ENCODE results near the gene SIGLEC5. TPM values are rescaled to one million over a fixed set of nuclear protein-coding genes. Genes with fewer than 3 reads are reported as not detected.

SIGLEC5 gene
- polyA plus RNA-seq, 1 of the 3 experiments (the other 2 are of a cell fraction): not detected

GRCh38 chr19:51607077-51607476 lies 23.1 kb downstream of the SIGLEC5 start:
- H3K27ac ChIP-seq (ENCODE audit: low read depth in 2 of 2, low read length in 1 of 2): no peak overlapping the region
- ChIA-PET POLR2A (no interaction called here), CTCF (no interaction called here)
- H2AFZ ChIP-seq (ENCODE audit: low read depth): no peak overlapping the region
- no peaks in the 10 kb centered on the region for H3K36me3 ChIP-seq (replicated peaks in 1 of 2; ENCODE audit: control insufficient read depth in 1 of 2, insufficient read depth in 2 of 2, low read length in 1 of 2)
- DNase-seq: no peak
- H3K9ac ChIP-seq: no peak overlapping the region
- H3K9me2 ChIP-seq: no peaks in the 10 kb centered on the region
- no peaks in the 10 kb centered on the region for H3K9me3 ChIP-seq
- H3K4me3 ChIP-seq (ENCODE audit: low read depth in 2 of 2, low read length in 1 of 2): no peak overlapping the region
- no peaks in the 10 kb centered on the region for H3K4me1 ChIP-seq (ENCODE audit: control insufficient read depth in 1 of 2, insufficient read depth in 2 of 2, low read depth in 1 of 2, low read length in 1 of 2)
- H3K79me2 ChIP-seq (ENCODE audit: insufficient read depth): no peaks in the 10 kb centered on the region
- H3K4me2 ChIP-seq: no peak overlapping the region
- H3K27me3 ChIP-seq (ENCODE audit: insufficient read depth): no peaks in the 10 kb centered on the region
- no peaks in the 10 kb centered on the region for H3F3A ChIP-seq (replicated peaks; ENCODE audit: insufficient read depth)
- 34% methylated on average over 6 of the region's 6 CpGs for WGBS (ENCODE audit: low lambda C conversion rate)
- TF ChIP-seq SMC3 (IDR thresholded peaks at IDR 0.05; ENCODE audit: low read depth, low read length): no peak
- TF ChIP-seq, protein P1, sequence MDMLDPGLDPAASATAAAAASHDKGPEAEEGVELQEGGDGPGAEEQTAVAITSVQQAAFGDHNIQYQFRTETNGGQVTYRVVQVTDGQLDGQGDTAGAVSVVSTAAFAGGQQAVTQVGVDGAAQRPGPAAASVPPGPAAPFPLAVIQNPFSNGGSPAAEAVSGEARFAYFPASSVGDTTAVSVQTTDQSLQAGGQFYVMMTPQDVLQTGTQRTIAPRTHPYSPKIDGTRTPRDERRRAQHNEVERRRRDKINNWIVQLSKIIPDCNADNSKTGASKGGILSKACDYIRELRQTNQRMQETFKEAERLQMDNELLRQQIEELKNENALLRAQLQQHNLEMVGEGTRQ (IDR thresholded peaks at IDR 0.05; ENCODE audit: borderline replicate concordance, low read depth, low read length): no peak
- TF ChIP-seq MXI1 (IDR thresholded peaks at IDR 0.05; ENCODE audit: low read depth, low read length): no peak
- TF ChIP-seq, protein P2, sequence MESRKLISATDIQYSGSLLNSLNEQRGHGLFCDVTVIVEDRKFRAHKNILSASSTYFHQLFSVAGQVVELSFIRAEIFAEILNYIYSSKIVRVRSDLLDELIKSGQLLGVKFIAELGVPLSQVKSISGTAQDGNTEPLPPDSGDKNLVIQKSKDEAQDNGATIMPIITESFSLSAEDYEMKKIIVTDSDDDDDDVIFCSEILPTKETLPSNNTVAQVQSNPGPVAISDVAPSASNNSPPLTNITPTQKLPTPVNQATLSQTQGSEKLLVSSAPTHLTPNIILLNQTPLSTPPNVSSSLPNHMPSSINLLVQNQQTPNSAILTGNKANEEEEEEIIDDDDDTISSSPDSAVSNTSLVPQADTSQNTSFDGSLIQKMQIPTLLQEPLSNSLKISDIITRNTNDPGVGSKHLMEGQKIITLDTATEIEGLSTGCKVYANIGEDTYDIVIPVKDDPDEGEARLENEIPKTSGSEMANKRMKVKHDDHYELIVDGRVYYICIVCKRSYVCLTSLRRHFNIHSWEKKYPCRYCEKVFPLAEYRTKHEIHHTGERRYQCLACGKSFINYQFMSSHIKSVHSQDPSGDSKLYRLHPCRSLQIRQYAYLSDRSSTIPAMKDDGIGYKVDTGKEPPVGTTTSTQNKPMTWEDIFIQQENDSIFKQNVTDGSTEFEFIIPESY (IDR thresholded peaks at IDR 0.05; ENCODE audit: borderline replicate concordance, low read depth): no peak
- TF ChIP-seq CHD2 (IDR thresholded peaks at IDR 0.05; ENCODE audit: low read length, partially characterized antibody): no peak
- TF ChIP-seq SIN3A (IDR thresholded peaks at IDR 0.05; ENCODE audit: borderline replicate concordance, low read depth, low read length): no peak
- no peak for TF ChIP-seq TCF12 (IDR thresholded peaks at IDR 0.05)
- no peaks in the 10 kb centered on the region for H4K20me1 ChIP-seq (ENCODE audit: insufficient read depth)

DNA sequence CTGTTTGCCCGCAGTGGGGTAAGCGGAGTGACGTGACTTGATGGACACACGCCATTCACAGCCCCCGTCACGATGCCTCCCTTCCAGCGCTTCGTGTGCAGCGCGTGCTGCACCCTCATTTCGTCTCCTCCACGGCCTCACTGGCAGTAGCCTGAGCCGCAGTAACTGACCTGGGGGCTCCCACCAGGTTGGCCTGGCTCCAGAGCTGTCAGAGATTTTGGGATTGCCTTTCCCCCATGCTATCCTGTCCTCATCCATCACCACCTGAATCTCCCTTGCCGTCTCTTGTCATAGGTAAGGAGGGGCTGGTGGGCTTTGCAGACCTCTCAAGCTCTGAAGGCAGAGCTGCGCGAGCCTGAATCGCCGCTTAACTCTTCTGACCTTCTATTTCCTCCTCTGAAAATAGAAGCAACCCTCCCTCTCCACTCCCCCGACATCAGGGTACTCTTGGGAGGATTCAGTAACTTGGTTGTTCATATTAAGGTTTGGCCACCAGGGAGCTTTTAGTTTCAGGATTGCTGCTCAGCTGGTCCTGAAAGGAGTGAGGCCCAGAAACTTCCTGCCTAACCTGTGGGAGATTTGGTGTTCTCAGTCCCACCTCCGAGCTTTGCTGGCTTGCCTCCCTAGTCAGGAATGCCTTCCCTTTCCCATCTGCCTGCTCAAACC lies 27.9 kb downstream of the SIGLEC5 start:
- CTCF ChIA-PET: no interaction called here
- no peak for TF ChIP-seq FOSL2 (IDR thresholded peaks at IDR 0.05; ENCODE audit: borderline replicate concordance, low read depth)
- no peak for TF ChIP-seq NRF1 (IDR thresholded peaks at IDR 0.05; ENCODE audit: low read depth, low read length)
- TF ChIP-seq, protein P1 (IDR thresholded peaks at IDR 0.05; ENCODE audit: borderline replicate concordance, low read depth, low read length): no peak
- TF ChIP-seq MXI1 (IDR thresholded peaks at IDR 0.05; ENCODE audit: low read depth, low read length): no peak
- TF ChIP-seq SIN3A (IDR thresholded peaks at IDR 0.05; ENCODE audit: borderline replicate concordance, low read depth, low read length): no peak
- no peak for TF ChIP-seq JUND (IDR thresholded peaks at IDR 0.05)
- no peak for TF ChIP-seq ELF1 (IDR thresholded peaks at IDR 0.05)
- TF ChIP-seq, protein P2 (IDR thresholded peaks at IDR 0.05; ENCODE audit: borderline replicate concordance, low read depth): no peak
- no peak for TF ChIP-seq REST (IDR thresholded peaks at IDR 0.05; ENCODE audit: low read depth, low read length)
- TF ChIP-seq GATA2 (CRISPR knock-in tag; IDR thresholded peaks at IDR 0.05): no peak
- no peak for TF ChIP-seq PBX3 (IDR thresholded peaks at IDR 0.05)
- no peak for TF ChIP-seq POLR2AphosphoS5 (IDR thresholded peaks at IDR 0.05; ENCODE audit: low read depth, low read length)

More for the DNA sequence above, 27.9 kb downstream of the SIGLEC5 start:
- Histone ChIP-seq H3K4me3 (ENCODE audit: low read depth in 2 of 2, low read length in 1 of 2) (no peak overlapping the region), H4K20me1 (ENCODE audit: insufficient read depth) (no peaks in the 10 kb centered on the region), H3K4me2 (no peak overlapping the region), H3K9ac (no peak overlapping the region), H3K27ac (ENCODE audit: low read depth in 2 of 2, low read length in 1 of 2) (no peak overlapping the region), H3K27me3 (ENCODE audit: insufficient read depth) (no peaks in the 10 kb centered on the region), H2AFZ (ENCODE audit: low read depth) (no peak overlapping the region), H3K9me2 (no peaks in the 10 kb centered on the region), H3K9me3 (no peaks in the 10 kb centered on the region), H3K36me3 (replicated peaks in 1 of 2; ENCODE audit: control insufficient read depth in 1 of 2, insufficient read depth in 2 of 2, low read length in 1 of 2) (no peaks in the 10 kb centered on the region), H3F3A (replicated peaks; ENCODE audit: insufficient read depth) (no peaks in the 10 kb centered on the region), H3K4me1 (ENCODE audit: control insufficient read depth in 1 of 2, insufficient read depth in 2 of 2, low read depth in 1 of 2, low read length in 1 of 2) (no peaks in the 10 kb centered on the region), H3K79me2 (ENCODE audit: insufficient read depth) (no peaks in the 10 kb centered on the region)
- POLR2A ChIA-PET: no interaction called here
- 84% methylated on average over 14 of the region's 20 CpGs for WGBS (ENCODE audit: low lambda C conversion rate)
- DNase-seq: no peak
